HepG2 (cell line): ENCODE results near the gene BHLHE41. TPM values are rescaled to one million over a fixed set of nuclear protein-coding genes. Genes with fewer than 3 reads are reported as not detected.

ENCODE experiments used
- ATAC-seq: fragments of 200-7000 bp; cut with Tn5 transposase; 3 replicates; pipeline ENCODE4 v1.9.1; 2020; ENCODE audit warnings: mild to moderate bottlenecking, moderate library complexity
- BruUV-seq: library from RNA; stranded (reverse); fragments of 400-500 nt; replicated peaks from 2 replicates; lab custom pipeline; 2021; lab: Mats Ljungman, UMichigan
- CTCF ChIA-PET: fragments of 300-600 bp; formaldehyde crosslinking; extraction: SDS; loops from one replicate; lab custom pipeline; 2021; ENCODE audit warnings: low total read pairs, inconsistent platforms, low intra/inter-chr PET ratio; lab: Yijun Ruan, JAX
- POLR2A ChIA-PET: fragments of 350-600 bp; sonication (Branson Sonifier 250); formaldehyde crosslinking; loops from one replicate; lab custom pipeline; 2020; ENCODE audit warnings: antibody characterized with exemption, inconsistent platforms; lab: Yijun Ruan, JAX
- DNase-seq: peaks from one replicate; pipeline ENCODE4 v3.0.0-alpha.2; 2015; ENCODE audit warnings: low spot score
- FAIRE-seq: peaks from 3 replicates; lab custom pipeline; 2011; peaks lifted over from hg19 to GRCh38; lab: Jason Lieb, UNC
- H2AFZ ChIP-seq: one replicate; pipeline ENCODE4 v1.6.1; 2011; ENCODE audit warnings: low read length, inconsistent platforms
- H3K27ac ChIP-seq: fragments of 300-600 bp; 3 replicates; pipeline ENCODE4 v1.8.0; 2011; ENCODE audit warnings: mixed run types, mild to moderate bottlenecking, mixed read lengths, low read length, inconsistent platforms; ENCODE audit not compliant: insufficient read depth; ENCODE audit errors: extremely low read length
- H3K27me3 ChIP-seq, 2 experiments: fragments of 200-600 bp in 1 of 2; 2 replicates in 1 of 2; 3 replicates in 1 of 2; pipeline versions ENCODE4 v1.6.0 to v1.8.0; 2011; ENCODE audit warnings: low read length in 2 of 2, mild to moderate bottlenecking in 2 of 2, moderate library complexity in 2 of 2, inconsistent platforms in 1 of 2; ENCODE audit not compliant: insufficient read depth in 2 of 2, control insufficient read depth in 1 of 2
- H3K36me3 ChIP-seq, 2 experiments: fragments of 200-600 bp in 1 of 2; replicated peaks in 1 of 2; 2 replicates in 1 of 2; 3 replicates in 1 of 2; pipeline versions ENCODE4 v1.5.1 to v1.8.0; 2011; ENCODE audit warnings: low read length in 2 of 2, inconsistent platforms in 1 of 2; ENCODE audit not compliant: insufficient read depth in 2 of 2, control insufficient read depth in 1 of 2
- H3K4me1 ChIP-seq: 2 replicates; pipeline ENCODE4 v1.5.1; 2012; ENCODE audit warnings: low read length, inconsistent platforms; ENCODE audit not compliant: insufficient read depth
- H3K4me2 ChIP-seq: 2 replicates; pipeline ENCODE4 v1.6.0; 2011; ENCODE audit warnings: low read depth, low read length, inconsistent platforms
- H3K4me3 ChIP-seq, 3 experiments: fragments of 200-600 bp in 1 of 3; sonication (generic), shearing (Covaris generic) in 1 of 3; replicated peaks in 1 of 3; 2 replicates each; pipeline ENCODE4 v1.5.1; 2011 to 2016; ENCODE audit warnings: low read length in 3 of 3, inconsistent platforms in 2 of 3, low read depth in 2 of 3, mild to moderate bottlenecking in 2 of 3, control low read depth in 1 of 3, mixed read lengths in 1 of 3; ENCODE audit not compliant: insufficient read depth in 1 of 3
- H3K79me2 ChIP-seq: one replicate; pipeline ENCODE4 v1.6.1; 2011; ENCODE audit warnings: low read length, inconsistent platforms; ENCODE audit not compliant: insufficient read depth
- H3K9ac ChIP-seq: 2 replicates; pipeline ENCODE4 v1.6.0; 2011; ENCODE audit warnings: mild to moderate bottlenecking, low read depth, low read length, inconsistent platforms; ENCODE audit not compliant: insufficient read depth
- H3K9me3 ChIP-seq: 2 replicates; pipeline ENCODE4 v1.5.1; 2012; ENCODE audit warnings: mild to moderate bottlenecking, low read length
- H4K20me1 ChIP-seq: 2 replicates; pipeline ENCODE4 v1.6.0; 2011; ENCODE audit warnings: inconsistent platforms, mild to moderate bottlenecking, low read length, moderate library complexity; ENCODE audit not compliant: insufficient read depth
- CBX5 ChIP-seq: sonication (generic); formaldehyde crosslinking; IDR thresholded peaks from 2 replicates; pipeline ENCODE4 v1.4.0; 2020; ENCODE audit warnings: missing genetic modification reagents, borderline replicate concordance
- SNAI1 ChIP-seq: sonication (generic); formaldehyde crosslinking; IDR thresholded peaks from 2 replicates; pipeline ENCODE4 v1.5.0; 2020; ENCODE audit warnings: mild to moderate bottlenecking, missing genetic modification reagents, borderline replicate concordance
- SSRP1 ChIP-seq: IDR thresholded peaks from 2 replicates; pipeline ENCODE4 v1.6.1; 2016; ENCODE audit warnings: control low read depth
- WGBS: methylation state at CpG from one replicate; pipeline ENCODE4 v1.1.6; 2017; ENCODE audit warnings: low lambda C conversion rate; 5-methylcytosine and 5-hydroxymethylcytosine counted together
- in situ Hi-C: cut with HindIII; loops from 2 replicates; pipeline ENCODE4 v1.10.0; 2017; ENCODE audit warnings: low pct_unique_long_range_greater_than_20kb; ENCODE audit not compliant: extremely low pct_ligation_motif_present
- intact Hi-C: fragments of 100-400 bp; cut with micrococcal nuclease; formaldehyde crosslinking; loops from one replicate; pipeline ENCODE4 v1.10.0; 2022; ENCODE audit not compliant: unreplicated experiment
- polyA plus RNA-seq, 8 experiments: library from polyadenylated mRNA; depleted of rRNA in 3 of 8; stranded (reverse) in 7 of 8; unstranded in 1 of 8; fragments of >200 nt; fragmentation: Illumina TruSeq in 4 of 8; extraction: Trizol in 4 of 8; gene quantifications; 2 replicates each; pipeline versions ENCODE4 v1.2.1 to v1.2.3, GENCODE V29; 2011 to 2016; ENCODE audit warnings: low read depth in 4 of 8, missing spikeins in 1 of 8, mixed read lengths in 1 of 8; ENCODE audit not compliant: insufficient read depth in 1 of 8
- total RNA-seq, 5 experiments: library from RNA; depleted of rRNA; stranded (reverse); fragments of >200 nt; fragmentation: Illumina TruSeq; extraction: Trizol; gene quantifications; 2 replicates each; pipeline ENCODE4 v1.2.3, GENCODE V29; 2016; ENCODE audit warnings: low read depth in 1 of 5
- TF ChIP-seq, protein P1 (sequence below): sonication (generic); formaldehyde crosslinking; IDR thresholded peaks from 2 replicates; pipeline ENCODE4 v1.9.0; 2021; ENCODE audit warnings: missing genetic modification reagents, borderline replicate concordance

The BHLHE41 gene
- total and polyA plus RNA-seq, 2 of the 13 experiments (the other 11 are each of a cell fraction or from before 2014, with no cell fraction given): 0.03 TPM; not detected in 1

DNA sequence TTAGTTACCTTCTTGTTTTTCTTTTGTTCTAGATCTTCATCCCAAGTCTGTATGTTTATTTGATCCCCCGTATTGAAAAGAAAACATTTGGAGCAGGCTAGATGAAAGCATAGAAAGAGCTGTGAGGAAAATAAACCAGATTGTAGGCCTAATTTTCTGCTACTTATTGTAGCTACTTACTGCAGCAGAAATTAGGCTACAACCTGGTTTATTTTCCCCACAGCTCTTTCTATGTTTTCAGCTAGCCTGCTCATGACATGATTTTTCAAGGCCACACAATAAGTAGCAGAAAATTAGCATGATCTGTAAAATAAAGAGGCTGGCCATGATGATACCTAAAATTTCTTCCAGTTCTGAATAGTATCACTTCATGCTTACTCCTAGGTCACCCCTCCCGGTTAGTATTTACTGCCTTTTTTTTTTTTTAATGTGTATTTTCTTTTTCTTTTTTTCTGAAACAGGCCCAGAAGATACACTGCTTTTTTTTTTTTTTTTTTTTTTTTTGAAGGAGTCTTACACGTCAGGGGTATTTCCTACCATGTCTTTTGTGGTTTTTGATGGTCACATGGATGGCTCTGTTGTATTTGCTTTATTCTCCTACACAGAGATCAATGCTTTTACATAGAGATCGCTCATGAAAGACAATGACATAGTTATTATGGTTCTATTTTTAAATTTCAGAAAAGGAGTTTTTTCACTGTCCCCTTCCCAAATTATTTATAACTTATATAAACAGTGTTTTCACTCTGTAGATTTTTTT, 32.3 kb downstream of the BHLHE41 start (continued):
- TF ChIP-seq CBX5: no peak

DNA sequence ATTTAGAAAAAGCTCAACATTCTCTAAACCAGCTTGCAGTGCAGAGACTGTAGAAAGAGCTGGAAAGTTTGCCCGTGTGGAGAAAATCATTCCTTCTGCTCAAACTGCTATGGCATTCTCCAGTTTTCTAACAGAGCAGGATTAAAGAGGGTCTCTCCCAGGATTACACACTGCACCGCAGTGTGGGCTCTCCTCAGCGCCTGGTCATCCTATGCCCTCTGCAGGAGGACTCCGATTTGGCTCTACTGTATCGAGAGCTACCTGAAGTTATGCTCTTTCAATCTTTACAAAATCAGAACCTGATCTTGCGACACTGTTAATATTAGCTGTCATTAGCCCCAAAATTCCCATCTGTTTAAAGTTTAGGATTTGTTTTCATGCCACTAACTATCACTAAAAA, 33.0 kb downstream of the BHLHE41 start:
- no peaks in the 10 kb centered on the region for H4K20me1 ChIP-seq
- no peaks in the 10 kb centered on the region for H3K79me2 ChIP-seq
- H3K4me2 ChIP-seq: no peak overlapping the region
- no peak overlapping the region for H3K9ac ChIP-seq
- CTCF ChIA-PET: no interaction called here
- ATAC-seq (no peak), FAIRE-seq (no peak), DNase-seq (no peak)
- H3K36me3 ChIP-seq: no peaks in the 10 kb centered on the region
- no peaks in the 10 kb centered on the region for H3K9me3 ChIP-seq
- BruUV-seq: no TSS peak
- H3K4me3 ChIP-seq: no peak overlapping the region
- peaks cover 11% of the 10 kb centered on the region for H3K4me1 ChIP-seq
- in situ Hi-C loops: no loop called here
- H3K27ac ChIP-seq: no peak overlapping the region
- H3K27me3 ChIP-seq: no peaks in the 10 kb centered on the region
- POLR2A ChIA-PET: no interaction called here
- 77% methylated on average over 6 of the region's 6 CpGs for WGBS
- TF ChIP-seq SNAI1 (CRISPR knock-in tag) (no peak), SSRP1 (CRISPR knock-in tag) (no peak)
- TF ChIP-seq, protein P1, sequence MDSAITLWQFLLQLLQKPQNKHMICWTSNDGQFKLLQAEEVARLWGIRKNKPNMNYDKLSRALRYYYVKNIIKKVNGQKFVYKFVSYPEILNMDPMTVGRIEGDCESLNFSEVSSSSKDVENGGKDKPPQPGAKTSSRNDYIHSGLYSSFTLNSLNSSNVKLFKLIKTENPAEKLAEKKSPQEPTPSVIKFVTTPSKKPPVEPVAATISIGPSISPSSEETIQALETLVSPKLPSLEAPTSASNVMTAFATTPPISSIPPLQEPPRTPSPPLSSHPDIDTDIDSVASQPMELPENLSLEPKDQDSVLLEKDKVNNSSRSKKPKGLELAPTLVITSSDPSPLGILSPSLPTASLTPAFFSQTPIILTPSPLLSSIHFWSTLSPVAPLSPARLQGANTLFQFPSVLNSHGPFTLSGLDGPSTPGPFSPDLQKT (CRISPR knock-in tag): no peak
- peak overlapping the region; percentile 32 for H2AFZ ChIP-seq
- intact Hi-C loops: no loop called here
